H1 (cell line): ENCODE results near the gene G6PC3. TPM values are rescaled to one million over a fixed set of nuclear protein-coding genes. Genes with fewer than 3 reads are reported as not detected.

ENCODE experiments used
- CTCF ChIA-PET: fragments of 300-600 bp; sonication (Branson Sonifier 250); formaldehyde crosslinking; loops from one replicate; lab custom pipeline; 2021; ENCODE audit not compliant: partially characterized antibody; lab: Charles Lee
- POLR2A ChIA-PET: fragments of 300-600 bp; sonication (Branson Sonifier 250); formaldehyde crosslinking; loops from one replicate; lab custom pipeline; 2021; ENCODE audit warnings: inconsistent platforms; ENCODE audit not compliant: partially characterized antibody; lab: Charles Lee
- DNase-seq, 2 experiments: peaks; one replicate each; pipeline versions ENCODE4 v3.0.0 to v3.0.0-alpha.2; 2010 to 2022; ENCODE audit warnings: low spot score in 2 of 2, low read depth in 1 of 2, mixed read lengths in 1 of 2
- FAIRE-seq: peaks from 2 replicates; lab custom pipeline; 2011; peaks lifted over from hg19 to GRCh38; lab: Jason Lieb, UNC
- H2AFZ ChIP-seq: 2 replicates; pipeline ENCODE4 v1.8.1; 2012; ENCODE audit warnings: low read length, inconsistent platforms
- H2AK5ac ChIP-seq: 2 replicates; pipeline ENCODE4 v1.6.1; 2013; ENCODE audit warnings: low read depth, low read length
- H2BK120ac ChIP-seq: replicated peaks from 2 replicates; pipeline ENCODE3; 2013; ENCODE audit warnings: low read depth, low read length, inconsistent platforms
- H2BK12ac ChIP-seq: 2 replicates; pipeline ENCODE4 v1.6.1; 2013; ENCODE audit warnings: low read depth, low read length
- H2BK15ac ChIP-seq: 2 replicates; pipeline ENCODE4 v1.6.1; 2013; ENCODE audit warnings: low read length
- H2BK20ac ChIP-seq: 2 replicates; pipeline ENCODE4 v1.6.1; 2013; ENCODE audit warnings: low read length
- H2BK5ac ChIP-seq: 2 replicates; pipeline ENCODE4 v1.6.1; 2013; ENCODE audit warnings: low read depth, low read length
- H3K14ac ChIP-seq: 2 replicates; pipeline ENCODE4 v1.6.1; 2013; ENCODE audit warnings: inconsistent platforms; ENCODE audit not compliant: insufficient read length
- H3K18ac ChIP-seq: 2 replicates; pipeline ENCODE4 v1.6.1; 2013; ENCODE audit warnings: low read length; ENCODE audit errors: extremely low read depth
- H3K23ac ChIP-seq: 2 replicates; pipeline ENCODE4 v1.6.1; 2013; ENCODE audit warnings: inconsistent platforms; ENCODE audit not compliant: insufficient read length
- H3K23me2 ChIP-seq: 2 replicates; pipeline ENCODE4 v1.6.1; 2013; ENCODE audit warnings: low read depth, low read length
- H3K27ac ChIP-seq: 2 replicates; pipeline ENCODE4 v1.6.1; 2011; ENCODE audit warnings: low read depth, low read length, inconsistent platforms
- H3K27me3 ChIP-seq, 4 experiments: replicated peaks in 1 of 4; 1 replicate in 1 of 4; 2 replicates in 3 of 4; pipeline versions ENCODE4 v1.6.1 to v1.8.1; 2011 to 2013; ENCODE audit warnings: low read length in 3 of 4, mild to moderate bottlenecking in 3 of 4, inconsistent platforms in 2 of 4, mixed read lengths in 2 of 4, moderate library complexity in 1 of 4; ENCODE audit not compliant: control insufficient read depth in 3 of 4, insufficient read depth in 3 of 4; ENCODE audit errors: extremely low read depth in 1 of 4
- H3K36me3 ChIP-seq, 4 experiments: 2 replicates each; pipeline versions ENCODE4 v1.6.1 to v1.8.1; 2011 to 2013; ENCODE audit warnings: mild to moderate bottlenecking in 4 of 4, low read length in 3 of 4, moderate library complexity in 2 of 4, control low read depth in 1 of 4, inconsistent platforms in 1 of 4; ENCODE audit not compliant: insufficient read depth in 4 of 4, control insufficient read depth in 2 of 4
- H3K4ac ChIP-seq: replicated peaks from 2 replicates; pipeline ENCODE3; 2013; ENCODE audit warnings: low read length, low read depth, mixed read lengths, inconsistent platforms; ENCODE audit not compliant: insufficient read length
- H3K4me1 ChIP-seq, 4 experiments: replicated peaks in 1 of 4; 1 replicate in 1 of 4; 2 replicates in 3 of 4; pipeline versions ENCODE4 v1.6.1 to v1.8.1; 2011 to 2013; ENCODE audit warnings: low read length in 3 of 4, inconsistent platforms in 2 of 4, mixed read lengths in 1 of 4; ENCODE audit not compliant: insufficient read depth in 4 of 4, control insufficient read depth in 3 of 4
- H3K4me2 ChIP-seq, 2 experiments: 2 replicates each; pipeline versions ENCODE4 v1.6.1 to v1.8.1; 2011 to 2013; ENCODE audit warnings: low read depth in 2 of 2, low read length in 2 of 2, control low read depth in 1 of 2, inconsistent platforms in 1 of 2, mild to moderate bottlenecking in 1 of 2; ENCODE audit not compliant: insufficient read depth in 1 of 2
- H3K4me3 ChIP-seq, 4 experiments: fragments of 200-600, 300-600 bp in 1 of 4; sonication (generic), shearing (Covaris generic), sonication (Bioruptor Twin) in 1 of 4; 2 replicates each; pipeline versions ENCODE4 v1.5.1 to v1.8.1; 2011 to 2016; ENCODE audit warnings: low read length in 4 of 4, low read depth in 3 of 4, control low read depth in 2 of 4, inconsistent platforms in 2 of 4, mild to moderate bottlenecking in 2 of 4, mixed read lengths in 1 of 4, moderate library complexity in 1 of 4; ENCODE audit not compliant: insufficient read depth in 2 of 4; ENCODE audit errors: extremely low read depth in 1 of 4
- H3K56ac ChIP-seq: replicated peaks from 2 replicates; pipeline ENCODE3; 2013; ENCODE audit warnings: low read depth, mild to moderate bottlenecking, mixed read lengths, low read length, inconsistent platforms; ENCODE audit not compliant: insufficient read length
- H3K79me1 ChIP-seq: 2 replicates; pipeline ENCODE4 v1.6.1; 2013; ENCODE audit warnings: low read depth, low read length, control low read depth
- H3K79me2 ChIP-seq, 2 experiments: 2 replicates each; pipeline versions ENCODE4 v1.6.1 to v1.8.1; 2012 to 2013; ENCODE audit warnings: low read length in 2 of 2, mild to moderate bottlenecking in 2 of 2, inconsistent platforms in 1 of 2; ENCODE audit not compliant: insufficient read depth in 2 of 2, control insufficient read depth in 1 of 2
- H3K9ac ChIP-seq, 4 experiments: replicated peaks in 1 of 4; 1 replicate in 1 of 4; 2 replicates in 3 of 4; pipeline versions ENCODE4 v1.6.1 to v1.8.1; 2011 to 2013; ENCODE audit warnings: low read depth in 3 of 4, low read length in 3 of 4, control low read depth in 2 of 4, mild to moderate bottlenecking in 2 of 4, moderate library complexity in 2 of 4, inconsistent platforms in 1 of 4; ENCODE audit errors: extremely low read depth in 1 of 4
- H3K9me3 ChIP-seq, 2 experiments: 2 replicates each; pipeline versions ENCODE4 v1.6.1 to v1.8.1; 2012 to 2013; ENCODE audit warnings: mild to moderate bottlenecking in 2 of 2, moderate library complexity in 2 of 2, control low read depth in 1 of 2, inconsistent platforms in 1 of 2, low read depth in 1 of 2, low read length in 1 of 2, mixed read lengths in 1 of 2; ENCODE audit not compliant: insufficient read depth in 2 of 2
- H4K20me1 ChIP-seq, 2 experiments: replicated peaks in 1 of 2; 2 replicates each; pipeline versions ENCODE3 to v1.8.1; 2011 to 2013; ENCODE audit warnings: inconsistent platforms in 2 of 2, low read length in 2 of 2, mild to moderate bottlenecking in 1 of 2; ENCODE audit not compliant: insufficient read depth in 2 of 2, control insufficient read depth in 1 of 2
- H4K5ac ChIP-seq: 2 replicates; pipeline ENCODE4 v1.6.1; 2013; ENCODE audit warnings: low read length, low read depth, mixed read lengths, inconsistent platforms; ENCODE audit not compliant: insufficient read length
- H4K8ac ChIP-seq: 2 replicates; pipeline ENCODE4 v1.8.0; 2013; ENCODE audit warnings: mild to moderate bottlenecking, moderate library complexity, low read length, inconsistent platforms; ENCODE audit not compliant: insufficient read depth; ENCODE audit errors: extremely low read depth
- H4K91ac ChIP-seq: replicated peaks from 2 replicates; pipeline ENCODE3; 2013; ENCODE audit warnings: low read length, mixed read lengths, inconsistent platforms; ENCODE audit not compliant: insufficient read length
- EZH2 ChIP-seq: fragments of 200-600 bp; sonication (generic); IDR thresholded peaks from 2 replicates; pipeline ENCODE4 v1.7.1; 2012; ENCODE audit warnings: low read depth, mild to moderate bottlenecking, moderate library complexity, low read length, inconsistent platforms; ENCODE audit not compliant: severe bottlenecking
- TAF1 ChIP-seq: IDR thresholded peaks from 2 replicates; pipeline ENCODE4 v1.6.1; 2011; ENCODE audit warnings: mild to moderate bottlenecking, low read depth, low read length
- WGBS, 2 experiments: shearing (Covaris generic) in 1 of 2; methylation state at CpG; one replicate each; pipeline versions ENCODE4 v1.1.6 to v1.1.7; 2013 to 2015; ENCODE audit warnings: low lambda C conversion rate in 2 of 2, mixed read lengths in 2 of 2, inconsistent platforms in 1 of 2, low coverage in 1 of 2, missing lambda C conversion rate in 1 of 2; ENCODE audit not compliant: insufficient replicate concordance in 2 of 2, insufficient coverage in 1 of 2, insufficient read length in 1 of 2; ENCODE audit errors: extremely low coverage in 1 of 2, missing lambda C conversion rate in 1 of 2; 5-methylcytosine and 5-hydroxymethylcytosine counted together
- polyA plus RNA-seq, 7 experiments: library from polyadenylated mRNA; depleted of rRNA in 3 of 7; stranded (reverse) in 5 of 7; unstranded in 2 of 7; fragments of >200 nt in 5 of 7; fragments of 200-250 nt in 2 of 7; gene quantifications; 1 replicate in 5 of 7; 2 replicates in 1 of 7; 4 replicates in 1 of 7; pipeline versions ENCODE4 v1.2.1 to v1.2.3, GENCODE V29; 2011 to 2013; ENCODE audit warnings: missing spikeins in 2 of 7, mixed read lengths in 2 of 7
- total RNA-seq: library from RNA; stranded (reverse); fragmentation: NEBNext Ultra II Directional; extraction: Animal tissue kit (Norgen Biotek cat#: 25700); gene quantifications from 2 replicates; pipeline ENCODE4 v1.2.1, GENCODE V29; 2021

The G6PC3 gene
- total and polyA plus RNA-seq, 2 of the 8 experiments (the other 6 are each of a cell fraction or from before 2014, with no cell fraction given), result 104 to 343 TPM

GRCh38 chr17:44122816-44123355 lies 52.4 kb downstream of the G6PC3 start:
- Histone ChIP-seq H2BK15ac (no peak overlapping the region), H2AK5ac (no peak overlapping the region; the same call in 1 of the 2 replicates), H3K36me3 (no peaks in the 10 kb centered on the region), H3K9ac (peak overlapping the region; percentile 65 to 99 (median 82)), H3K9me3 (no peaks in the 10 kb centered on the region), H3K23ac (no peak overlapping the region), H3K27ac (peak overlapping the region; percentile 81; the same call in 1 of the 2 replicates), H4K8ac (peak overlapping the region; percentile 95), H3K4ac (no peak overlapping the region), H2BK5ac (peak overlapping the region; percentile 71; the same call in 1 of the 2 replicates), H3K18ac (no peak overlapping the region), H3K23me2 (peaks cover 7% of the 10 kb centered on the region; the same call in 1 of the 2 replicates), H3K56ac (peak overlapping the region; percentile 33), H4K20me1 (peaks cover 3 to 11% of the 10 kb centered on the region in 2 experiments), H4K91ac (no peak overlapping the region), H2BK120ac (no peak overlapping the region), H2BK12ac (peak overlapping the region; percentile 27; the same call in 1 of the 2 replicates), H3K4me1 (peaks cover 17 to 31% (median 19%) of the 10 kb centered on the region in 4 experiments), H3K79me2 (peaks cover 0 to 52% of the 10 kb centered on the region in 2 experiments; a peak in 2 of 4 replicates), H3K14ac (no peak overlapping the region), H2AFZ (no peak overlapping the region), H2BK20ac (no peak overlapping the region), H3K4me3 (peak overlapping the region; percentile 68 to 99 (median 86)), H3K27me3 (no peaks in the 10 kb centered on the region), H3K4me2 (peak overlapping the region; percentile 81 to 93), H3K79me1 (peaks cover 25% of the 10 kb centered on the region), H4K5ac (no peak overlapping the region)
- WGBS, 2 experiments, result 5% methylated on average over 19 of the region's 32 CpGs; no CpG with 5 or more reads in 1 of the 2 experiments
- ChIA-PET POLR2A (interaction anchor here (0.8 to 3.1 kb wide), 24 partner anchors 8 to 230 kb away, joined by 3 to 24 read pairs (median 4); partner anchors contain the start of genes ASB16, LSM12, RUNDC3A and TMUB2), CTCF (interaction anchor here (0.6 to 20.6 kb wide), 12 partner anchors 11 to 213 kb away, joined by 3 to 638 read pairs (median 5); partner anchors contain the start of genes ASB16 and HROB)
- no peak for DNase-seq
- no peak for FAIRE-seq
- TF ChIP-seq EZH2, result no peak
- no peak; the same call in 1 of the 2 replicates for TF ChIP-seq TAF1
